ENCODE measurements around the gene KRTAP10-12.

KRTAP10-12 gene

DNA sequence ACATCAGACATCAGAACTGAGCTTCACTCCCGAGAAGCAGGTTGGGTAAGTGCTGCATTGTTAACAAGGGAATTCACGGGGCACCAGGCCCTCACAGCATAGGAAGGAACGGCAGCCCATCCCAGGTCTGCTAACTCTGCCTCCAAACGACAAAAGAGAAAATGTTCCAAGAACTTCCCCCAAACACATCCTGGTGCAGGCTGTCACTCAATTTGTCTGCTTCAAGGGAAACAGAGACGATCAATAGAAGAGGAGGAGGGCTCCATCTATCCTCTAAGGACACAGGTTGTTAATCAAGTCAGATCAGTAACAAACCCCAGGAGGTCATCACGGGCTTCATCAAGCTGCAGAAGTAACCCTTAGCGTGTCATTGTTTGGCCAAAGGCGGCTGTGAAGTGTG lies 17.9 kb downstream of the KRTAP10-12 start:
- Histone ChIP-seq H3K4me1 (ENCODE audit: control insufficient read depth, insufficient read depth, low read length) (peaks cover 2% of the 10 kb centered on the region), H3K9ac (ENCODE audit: low read length in 2 of 2) (no peak overlapping the region), H3K27ac (ENCODE audit: low read length) (no peak overlapping the region), H3K9me3 (ENCODE audit: control insufficient read depth in 2 of 2, low read length in 2 of 2) (no peaks in the 10 kb centered on the region), H3K36me3 (ENCODE audit: control insufficient read depth in 2 of 2, insufficient read depth in 2 of 2, low read length in 2 of 2) (no peaks in the 10 kb centered on the region), H3K27me3 (ENCODE audit: control insufficient read depth in 1 of 2, insufficient read depth in 2 of 2, low read length in 2 of 2) (peaks cover 37 to 39% of the 10 kb centered on the region in 2 donors), H3K4me3 (ENCODE audit: low read length in 2 of 2) (no peak overlapping the region)

DNA sequence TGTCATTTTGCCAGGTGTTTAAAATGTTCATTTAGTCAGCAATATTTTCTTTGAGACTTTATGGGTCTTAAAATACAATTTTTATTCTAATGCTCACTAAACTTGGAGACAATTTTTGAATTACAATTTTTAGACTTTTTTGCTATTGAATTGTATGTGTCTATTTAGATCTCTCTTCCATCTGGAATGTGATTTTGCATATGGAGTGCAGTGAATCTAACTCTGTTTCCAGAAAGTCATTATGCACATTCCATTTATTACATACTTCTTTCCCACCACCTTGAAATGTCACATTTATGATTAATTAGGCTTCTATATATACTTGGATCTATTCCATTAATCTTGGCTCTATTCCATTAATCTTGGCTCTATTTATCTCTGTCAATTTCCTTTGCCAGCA lies 20.0 kb downstream of the KRTAP10-12 start:
- Histone ChIP-seq H3K4me1 (ENCODE audit: control insufficient read depth, insufficient read depth, low read length) (no peaks in the 10 kb centered on the region), H3K27me3 (ENCODE audit: control insufficient read depth in 1 of 2, insufficient read depth in 2 of 2, low read length in 2 of 2) (peaks cover 23 to 25% of the 10 kb centered on the region in 2 donors), H3K36me3 (ENCODE audit: control insufficient read depth in 2 of 2, insufficient read depth in 2 of 2, low read length in 2 of 2) (no peaks in the 10 kb centered on the region), H3K9me3 (ENCODE audit: control insufficient read depth in 2 of 2, low read length in 2 of 2) (no peaks in the 10 kb centered on the region), H3K27ac (ENCODE audit: low read length) (no peak overlapping the region), H3K9ac (ENCODE audit: low read length in 2 of 2) (no peak overlapping the region), H3K4me3 (ENCODE audit: low read length in 2 of 2) (no peak overlapping the region)

DNA sequence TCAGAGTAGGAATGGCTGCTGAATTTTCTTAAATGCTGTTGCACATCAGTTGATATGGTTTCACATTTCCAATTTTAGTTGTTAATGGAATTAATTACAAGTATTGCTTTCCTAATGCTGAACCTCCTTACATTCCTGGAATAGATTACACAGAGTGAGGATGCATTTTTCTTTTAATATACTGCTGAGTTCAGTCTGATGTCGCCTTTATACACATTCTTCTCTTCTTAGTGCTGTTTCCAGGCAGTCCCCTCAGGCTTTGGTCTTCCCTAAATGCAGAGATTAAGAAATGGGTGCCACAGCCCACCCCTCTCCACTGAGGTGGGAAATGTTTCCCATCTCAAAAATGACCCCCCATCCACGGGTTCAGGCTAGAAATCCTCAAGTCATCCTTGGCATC lies 21.1 kb downstream of the KRTAP10-12 start:
- Histone ChIP-seq H3K4me3 (ENCODE audit: low read length in 2 of 2) (no peak overlapping the region), H3K27ac (ENCODE audit: low read length) (no peak overlapping the region), H3K9ac (ENCODE audit: low read length in 2 of 2) (no peak overlapping the region), H3K9me3 (ENCODE audit: control insufficient read depth in 2 of 2, low read length in 2 of 2) (no peaks in the 10 kb centered on the region), H3K4me1 (ENCODE audit: control insufficient read depth, insufficient read depth, low read length) (no peaks in the 10 kb centered on the region), H3K27me3 (ENCODE audit: control insufficient read depth in 1 of 2, insufficient read depth in 2 of 2, low read length in 2 of 2) (peaks cover 24% of the 10 kb centered on the region in 2 donors), H3K36me3 (ENCODE audit: control insufficient read depth in 2 of 2, insufficient read depth in 2 of 2, low read length in 2 of 2) (no peaks in the 10 kb centered on the region)

GRCh38 chr21:44718571-44718970 lies 21.6 kb downstream of the KRTAP10-12 start:
- no peak overlapping the region for H3K27ac ChIP-seq (ENCODE audit: low read length)
- no peaks in the 10 kb centered on the region for H3K36me3 ChIP-seq (ENCODE audit: control insufficient read depth in 2 of 2, insufficient read depth in 2 of 2, low read length in 2 of 2)
- H3K4me3 ChIP-seq (ENCODE audit: low read length in 2 of 2): no peak overlapping the region
- no peak overlapping the region for H3K9ac ChIP-seq (ENCODE audit: low read length in 2 of 2)
- peaks cover 1% of the 10 kb centered on the region for H3K4me1 ChIP-seq (ENCODE audit: control insufficient read depth, insufficient read depth, low read length)
- no peaks in the 10 kb centered on the region for H3K9me3 ChIP-seq (ENCODE audit: control insufficient read depth in 2 of 2, low read length in 2 of 2)
- peaks cover 23 to 24% of the 10 kb centered on the region in 2 donors for H3K27me3 ChIP-seq (ENCODE audit: control insufficient read depth in 1 of 2, insufficient read depth in 2 of 2, low read length in 2 of 2)

- no peak overlapping the region for H3K27ac ChIP-seq (ENCODE audit: low read length)
- peaks cover 27 to 31% of the 10 kb centered on the region in 2 donors for H3K27me3 ChIP-seq (ENCODE audit: control insufficient read depth in 1 of 2, insufficient read depth in 2 of 2, low read length in 2 of 2)
- H3K4me1 ChIP-seq (ENCODE audit: control insufficient read depth, insufficient read depth, low read length): peaks cover 3% of the 10 kb centered on the region
- no peaks in the 10 kb centered on the region for H3K9me3 ChIP-seq (ENCODE audit: control insufficient read depth in 2 of 2, low read length in 2 of 2)
- H3K9ac ChIP-seq (ENCODE audit: low read length in 2 of 2): no peak overlapping the region
- no peaks in the 10 kb centered on the region for H3K36me3 ChIP-seq (ENCODE audit: control insufficient read depth in 2 of 2, insufficient read depth in 2 of 2, low read length in 2 of 2)
- no peak overlapping the region for H3K4me3 ChIP-seq (ENCODE audit: low read length in 2 of 2)
Observed at GRCh38 chr21:44720170-44720569, 23.2 kb downstream of the KRTAP10-12 start.

GRCh38 chr21:44722731-44723130 lies 25.8 kb downstream of the KRTAP10-12 start:
- no peaks in the 10 kb centered on the region for H3K36me3 ChIP-seq (ENCODE audit: control insufficient read depth in 2 of 2, insufficient read depth in 2 of 2, low read length in 2 of 2)
- no peaks in the 10 kb centered on the region for H3K9me3 ChIP-seq (ENCODE audit: control insufficient read depth in 2 of 2, low read length in 2 of 2)
- no peak overlapping the region for H3K9ac ChIP-seq (ENCODE audit: low read length in 2 of 2)
- peaks cover 3% of the 10 kb centered on the region for H3K4me1 ChIP-seq (ENCODE audit: control insufficient read depth, insufficient read depth, low read length)
- no peak overlapping the region for H3K27ac ChIP-seq (ENCODE audit: low read length)
- peaks cover 29 to 35% of the 10 kb centered on the region in 2 donors for H3K27me3 ChIP-seq (ENCODE audit: control insufficient read depth in 1 of 2, insufficient read depth in 2 of 2, low read length in 2 of 2)
- no peak overlapping the region for H3K4me3 ChIP-seq (ENCODE audit: low read length in 2 of 2)

DNA sequence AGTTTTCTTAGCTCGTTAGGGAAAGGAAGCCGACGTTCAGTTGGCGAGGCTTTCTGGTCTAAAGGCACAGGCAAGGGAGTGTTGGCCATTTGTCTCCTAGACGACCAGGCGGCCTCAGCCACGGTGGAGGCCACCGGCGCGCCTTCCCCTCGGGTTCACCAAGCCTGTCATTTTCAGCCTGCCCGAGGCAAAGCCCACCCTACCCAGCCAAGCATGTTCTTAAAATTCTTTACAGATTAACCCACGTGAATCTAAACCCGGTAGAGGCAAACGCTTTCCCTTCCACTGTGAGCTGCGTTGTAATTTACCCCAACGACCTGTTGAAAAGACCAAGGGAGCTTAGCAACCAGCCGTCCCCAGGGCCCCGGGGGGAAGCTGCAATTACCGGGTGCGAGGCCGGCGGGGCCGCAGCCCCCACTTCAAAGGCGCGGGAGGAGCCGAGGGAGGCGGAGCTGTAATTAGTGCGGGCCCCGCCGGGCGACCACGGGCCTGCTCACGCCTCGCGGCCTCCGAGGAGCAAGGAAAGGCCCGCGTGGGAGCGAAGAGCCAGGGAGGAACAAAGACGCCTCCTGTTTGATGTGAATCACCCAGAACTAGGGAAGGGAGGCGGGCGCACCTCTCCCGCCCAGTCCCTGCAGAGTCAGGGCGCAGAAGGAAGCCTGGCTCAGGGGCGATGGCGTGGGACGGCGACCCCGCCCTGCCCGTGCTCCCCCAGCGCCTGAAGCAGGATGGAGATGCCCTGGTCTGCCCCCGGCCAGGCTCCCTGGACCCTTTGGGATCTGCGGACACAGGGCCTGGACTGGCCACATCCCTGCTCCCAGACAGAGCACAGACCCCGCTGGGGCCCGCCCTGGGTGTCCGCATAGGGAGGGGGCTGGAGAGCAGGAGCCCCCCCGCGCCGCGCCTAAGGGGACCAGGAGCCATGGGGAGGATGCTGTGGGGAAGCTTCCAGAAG lies 26.5 kb downstream of the KRTAP10-12 start:
- Histone ChIP-seq H3K27ac (ENCODE audit: low read length) (no peak overlapping the region), H3K4me1 (ENCODE audit: control insufficient read depth, insufficient read depth, low read length) (peaks cover 3% of the 10 kb centered on the region), H3K9ac (ENCODE audit: low read length in 2 of 2) (no peak overlapping the region), H3K4me3 (ENCODE audit: low read length in 2 of 2) (no peak overlapping the region), H3K36me3 (ENCODE audit: control insufficient read depth in 2 of 2, insufficient read depth in 2 of 2, low read length in 2 of 2) (no peaks in the 10 kb centered on the region), H3K27me3 (ENCODE audit: control insufficient read depth in 1 of 2, insufficient read depth in 2 of 2, low read length in 2 of 2) (peaks cover 29 to 32% of the 10 kb centered on the region in 2 donors), H3K9me3 (ENCODE audit: control insufficient read depth in 2 of 2, low read length in 2 of 2) (no peaks in the 10 kb centered on the region)

GRCh38 chr21:44724196-44724595 lies 27.2 kb downstream of the KRTAP10-12 start:
- Histone ChIP-seq H3K4me1 (ENCODE audit: control insufficient read depth, insufficient read depth, low read length) (peaks cover 3% of the 10 kb centered on the region), H3K9me3 (ENCODE audit: control insufficient read depth in 2 of 2, low read length in 2 of 2) (no peaks in the 10 kb centered on the region), H3K27me3 (ENCODE audit: control insufficient read depth in 1 of 2, insufficient read depth in 2 of 2, low read length in 2 of 2) (peaks cover 26 to 28% of the 10 kb centered on the region in 2 donors), H3K36me3 (ENCODE audit: control insufficient read depth in 2 of 2, insufficient read depth in 2 of 2, low read length in 2 of 2) (no peaks in the 10 kb centered on the region), H3K4me3 (ENCODE audit: low read length in 2 of 2) (no peak overlapping the region), H3K9ac (ENCODE audit: low read length in 2 of 2) (no peak overlapping the region), H3K27ac (ENCODE audit: low read length) (no peak overlapping the region)

GRCh38 chr21:44724926-44725325 lies 28.0 kb downstream of the KRTAP10-12 start:
- Histone ChIP-seq H3K27me3 (ENCODE audit: control insufficient read depth in 1 of 2, insufficient read depth in 2 of 2, low read length in 2 of 2) (peaks cover 26 to 28% of the 10 kb centered on the region in 2 donors), H3K9me3 (ENCODE audit: control insufficient read depth in 2 of 2, low read length in 2 of 2) (no peaks in the 10 kb centered on the region), H3K36me3 (ENCODE audit: control insufficient read depth in 2 of 2, insufficient read depth in 2 of 2, low read length in 2 of 2) (no peaks in the 10 kb centered on the region), H3K4me3 (ENCODE audit: low read length in 2 of 2) (no peak overlapping the region), H3K27ac (ENCODE audit: low read length) (no peak overlapping the region), H3K4me1 (ENCODE audit: control insufficient read depth, insufficient read depth, low read length) (peaks cover 3% of the 10 kb centered on the region), H3K9ac (ENCODE audit: low read length in 2 of 2) (no peak overlapping the region)

DNA sequence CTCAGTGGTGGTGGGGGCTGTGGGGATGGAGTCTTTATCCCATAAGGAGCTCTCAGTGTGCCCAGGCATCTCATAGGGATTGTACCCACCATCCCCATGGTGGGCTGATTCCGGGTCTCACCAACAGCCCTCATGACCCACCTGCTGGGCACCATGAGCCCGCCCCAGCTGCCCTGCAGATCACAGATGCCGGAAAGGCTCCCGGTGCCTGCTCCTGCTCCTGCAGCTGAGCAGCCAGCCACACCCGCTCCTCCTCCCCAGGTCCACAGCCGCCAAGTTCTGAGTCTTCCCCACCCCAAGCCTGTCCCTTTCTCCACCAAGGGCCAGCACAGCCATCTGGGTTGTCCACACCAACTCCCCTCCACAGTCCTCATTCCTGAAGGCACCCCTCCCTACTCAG lies 29.9 kb downstream of the KRTAP10-12 start:
- Histone ChIP-seq H3K4me1 (ENCODE audit: control insufficient read depth, insufficient read depth, low read length) (peaks cover 3% of the 10 kb centered on the region), H3K27ac (ENCODE audit: low read length) (no peak overlapping the region), H3K36me3 (ENCODE audit: control insufficient read depth in 2 of 2, insufficient read depth in 2 of 2, low read length in 2 of 2) (no peaks in the 10 kb centered on the region), H3K9me3 (ENCODE audit: control insufficient read depth in 2 of 2, low read length in 2 of 2) (no peaks in the 10 kb centered on the region), H3K4me3 (ENCODE audit: low read length in 2 of 2) (no peak overlapping the region), H3K27me3 (ENCODE audit: control insufficient read depth in 1 of 2, insufficient read depth in 2 of 2, low read length in 2 of 2) (peaks cover 26% of the 10 kb centered on the region in 2 donors), H3K9ac (ENCODE audit: low read length in 2 of 2) (no peak overlapping the region)

- peaks cover 3% of the 10 kb centered on the region for H3K4me1 ChIP-seq (ENCODE audit: control insufficient read depth, insufficient read depth, low read length)
- H3K4me3 ChIP-seq (ENCODE audit: low read length in 2 of 2): no peak overlapping the region
- H3K36me3 ChIP-seq (ENCODE audit: control insufficient read depth in 2 of 2, insufficient read depth in 2 of 2, low read length in 2 of 2): no peaks in the 10 kb centered on the region
- H3K9ac ChIP-seq (ENCODE audit: low read length in 2 of 2): no peak overlapping the region
- no peaks in the 10 kb centered on the region for H3K9me3 ChIP-seq (ENCODE audit: control insufficient read depth in 2 of 2, low read length in 2 of 2)
- H3K27me3 ChIP-seq (ENCODE audit: control insufficient read depth in 1 of 2, insufficient read depth in 2 of 2, low read length in 2 of 2): peaks cover 26 to 28% of the 10 kb centered on the region in 2 donors
- H3K27ac ChIP-seq (ENCODE audit: low read length): no peak overlapping the region
Observed at GRCh38 chr21:44727321-44727720, 30.3 kb downstream of the KRTAP10-12 start.
